HG03432 (cell line): Measurements from ENCODE around the gene BMERB1.

Source experiments
- ATAC-seq: cut with Tn5 transposase; IDR thresholded peaks from one replicate; pipeline ENCODE4 v1.9.1; 2021; ENCODE audit warnings: mild to moderate bottlenecking, moderate library complexity; ENCODE audit not compliant: unreplicated experiment

BMERB1 gene

DNA sequence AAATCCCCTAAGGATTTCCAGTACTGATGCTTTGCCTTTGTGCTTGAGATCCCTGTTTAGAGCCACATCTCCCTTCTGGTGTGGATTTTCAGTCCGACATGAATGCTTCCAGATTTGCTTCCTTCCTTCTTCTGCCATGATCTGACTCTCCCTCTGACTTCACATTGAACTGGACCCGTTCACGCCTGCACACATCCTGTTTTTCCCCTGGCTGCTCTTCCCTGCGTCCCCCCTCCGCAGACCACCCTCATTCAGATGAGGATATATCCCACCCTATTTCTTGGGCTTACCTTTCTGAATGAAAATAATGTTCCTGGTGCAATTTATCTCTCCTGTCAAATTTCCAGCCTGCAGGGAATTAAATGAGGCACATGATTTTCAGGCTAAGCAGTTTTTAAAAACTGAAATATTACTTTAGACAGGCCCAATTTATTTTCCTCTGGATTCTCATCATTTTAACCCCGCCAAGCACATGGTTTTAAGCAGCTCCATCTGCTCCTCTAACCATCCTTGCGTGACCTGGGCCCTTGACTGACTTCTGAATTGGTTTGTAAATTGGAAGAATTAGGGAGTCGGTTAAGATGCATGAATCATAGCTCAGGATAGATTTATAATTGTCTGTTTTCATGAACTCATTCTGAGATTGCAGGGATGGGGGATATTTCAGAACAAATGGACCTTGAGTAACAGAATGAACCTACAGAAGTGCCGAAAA, 59.2 kb downstream of the BMERB1 start:
- no peak for ATAC-seq

DNA sequence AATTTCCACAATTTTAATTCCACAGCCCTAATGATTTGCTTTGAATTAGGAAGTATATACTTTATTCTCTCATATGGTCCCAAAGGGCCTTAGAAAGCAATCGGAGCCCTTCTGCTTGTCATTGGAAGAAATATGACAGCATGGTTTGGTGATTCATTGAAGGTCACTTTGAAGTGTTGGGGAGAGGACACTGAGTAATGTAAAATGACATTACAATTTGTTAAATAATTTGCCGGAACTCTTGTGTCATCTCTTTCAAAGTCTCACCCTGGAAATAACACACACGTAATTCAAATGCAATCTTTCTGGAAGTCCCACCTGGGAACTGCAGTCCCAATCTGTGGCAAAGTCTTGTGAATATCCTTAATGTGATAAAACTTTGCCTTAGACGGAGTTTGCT, 59.8 kb downstream of the BMERB1 start:
- ATAC-seq, result no peak

DNA sequence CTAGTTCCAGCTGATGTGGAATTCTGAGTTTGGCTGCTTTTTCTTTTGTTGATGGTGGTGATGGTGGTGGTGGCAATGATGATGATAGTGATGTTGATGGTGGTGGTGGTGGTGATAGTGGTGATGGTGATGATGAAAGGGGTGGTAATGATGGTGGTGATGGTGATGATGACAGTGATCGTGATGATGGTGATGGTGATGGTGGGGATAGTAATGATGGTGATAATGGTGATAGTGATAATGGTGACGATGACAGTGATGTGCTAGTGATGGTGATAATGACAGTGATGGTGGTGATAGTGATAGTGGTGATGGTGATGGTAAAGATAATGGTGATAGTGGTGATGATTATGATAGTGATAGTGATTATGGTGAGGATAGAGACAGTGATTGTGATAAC, 61.5 kb downstream of the BMERB1 start:
- no peak for ATAC-seq

DNA sequence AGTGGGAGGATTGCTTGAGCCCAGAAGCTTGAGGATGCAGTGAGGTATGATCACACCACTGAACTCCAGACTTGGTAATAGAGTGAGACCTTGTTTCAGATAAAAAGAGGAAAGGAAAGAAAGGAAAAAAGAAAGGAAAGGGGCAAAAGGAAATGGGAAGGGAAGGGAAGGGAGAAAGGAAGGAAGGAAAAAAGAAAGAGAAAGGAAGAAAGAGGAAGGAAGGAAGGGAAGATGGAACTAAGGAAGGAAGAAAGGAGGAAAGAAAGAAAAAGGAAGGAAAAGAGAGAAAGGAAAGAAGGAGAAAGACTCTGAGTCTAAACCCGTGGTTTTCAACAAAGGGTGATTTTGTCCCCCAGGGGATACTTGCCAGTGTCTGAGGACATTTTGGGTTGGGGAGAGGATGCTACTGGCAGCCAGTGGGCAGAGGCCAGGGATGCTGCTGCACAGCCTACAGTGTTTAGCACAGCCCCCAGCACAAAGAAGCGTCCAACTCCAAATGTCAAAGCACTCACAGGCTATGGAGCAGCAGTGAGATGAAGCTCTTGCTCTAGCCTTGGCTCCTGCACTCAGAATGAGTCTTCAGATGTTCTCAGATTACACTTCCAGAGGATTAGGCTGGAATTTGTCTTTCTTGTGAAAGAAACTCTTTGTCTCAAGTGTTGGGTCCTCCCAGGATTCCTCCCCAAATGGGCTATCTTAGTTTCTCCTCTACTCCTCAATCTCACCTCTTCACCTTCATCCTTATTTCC, 64.2 kb downstream of the BMERB1 start:
- no peak for ATAC-seq

DNA sequence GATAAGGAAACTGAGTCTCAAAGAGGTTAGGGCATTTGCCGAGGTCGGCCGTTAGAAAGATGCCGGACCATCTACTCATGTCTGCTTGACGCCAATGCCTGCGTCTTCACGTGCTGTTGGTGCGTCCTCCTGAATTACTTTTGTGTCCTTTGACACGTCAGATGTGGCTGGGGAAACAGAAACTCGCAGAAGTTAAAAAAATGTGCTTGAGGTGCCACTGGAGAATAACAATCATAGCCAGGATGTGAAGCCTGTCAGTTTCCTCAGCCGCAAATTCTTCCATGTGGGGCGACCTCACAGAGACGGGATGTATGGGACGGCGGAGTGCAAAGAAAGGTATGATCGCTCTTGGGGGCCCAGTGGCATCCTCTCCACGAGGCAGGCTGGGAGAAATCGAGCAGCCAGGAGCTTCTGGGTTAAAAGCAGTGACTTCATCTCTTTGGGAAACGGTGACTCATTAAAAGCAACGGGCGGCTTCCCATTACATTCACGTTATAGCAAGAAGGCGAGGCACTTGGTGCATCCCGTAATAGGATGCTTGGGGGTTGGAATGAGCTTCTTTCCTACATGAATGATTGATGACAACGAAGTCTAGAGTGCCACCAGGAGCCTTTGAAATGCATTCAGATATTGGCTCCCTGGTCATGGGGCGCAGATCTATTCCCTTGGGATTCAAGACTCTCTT, 67.8 kb downstream of the BMERB1 start:
- no peak for ATAC-seq

DNA sequence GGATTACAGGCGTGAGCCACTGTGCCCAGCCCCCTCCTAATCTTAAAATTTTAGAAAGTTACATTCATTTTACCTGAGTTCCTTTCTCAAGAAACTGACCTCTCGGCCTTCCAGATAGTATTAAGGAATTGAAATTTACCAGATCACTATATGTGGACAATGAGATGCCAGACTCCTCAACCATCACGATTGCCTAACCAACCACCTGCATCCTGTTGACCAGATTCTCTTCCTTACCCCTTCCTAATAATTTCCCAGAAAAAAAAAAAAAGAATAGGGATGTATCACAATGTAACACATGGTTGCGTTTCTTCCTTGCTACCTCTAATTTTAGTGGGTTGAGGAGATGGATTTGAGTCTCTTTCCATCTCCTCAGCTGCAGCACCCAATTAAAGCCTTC, 72.1 kb downstream of the BMERB1 start:
- ATAC-seq, result no peak

DNA sequence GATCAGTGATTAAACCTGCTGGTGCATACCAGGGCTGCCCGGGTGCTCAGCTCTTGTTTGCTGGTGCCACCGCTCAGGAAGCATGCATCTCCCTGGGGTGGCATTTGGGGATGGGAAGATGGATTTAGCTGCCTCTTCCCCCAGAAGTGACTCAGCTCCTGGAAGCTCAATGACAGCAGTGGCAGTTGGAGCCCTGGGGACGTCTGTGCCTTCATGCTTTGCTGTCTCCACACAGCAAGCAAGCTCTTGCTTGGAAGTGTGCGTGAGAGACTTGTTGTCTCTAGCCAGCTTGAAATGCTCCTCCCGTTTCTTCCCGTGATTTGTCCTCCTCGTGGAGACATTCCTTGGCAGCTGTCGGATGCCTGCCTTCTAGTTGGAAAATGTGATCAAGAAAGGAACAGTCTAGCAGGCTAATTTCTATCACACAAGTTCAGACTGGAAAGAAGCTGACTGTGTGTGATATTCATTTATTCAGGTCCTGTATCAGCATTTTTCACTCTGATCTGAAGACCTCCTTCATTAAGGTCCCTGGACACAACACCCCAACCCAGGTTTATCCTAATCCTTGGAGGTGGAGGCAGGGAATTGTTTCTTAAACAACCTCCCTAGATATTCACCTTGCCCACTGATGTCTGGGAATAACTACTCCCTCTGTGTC, 73.0 kb downstream of the BMERB1 start:
- ATAC-seq, result no peak

DNA sequence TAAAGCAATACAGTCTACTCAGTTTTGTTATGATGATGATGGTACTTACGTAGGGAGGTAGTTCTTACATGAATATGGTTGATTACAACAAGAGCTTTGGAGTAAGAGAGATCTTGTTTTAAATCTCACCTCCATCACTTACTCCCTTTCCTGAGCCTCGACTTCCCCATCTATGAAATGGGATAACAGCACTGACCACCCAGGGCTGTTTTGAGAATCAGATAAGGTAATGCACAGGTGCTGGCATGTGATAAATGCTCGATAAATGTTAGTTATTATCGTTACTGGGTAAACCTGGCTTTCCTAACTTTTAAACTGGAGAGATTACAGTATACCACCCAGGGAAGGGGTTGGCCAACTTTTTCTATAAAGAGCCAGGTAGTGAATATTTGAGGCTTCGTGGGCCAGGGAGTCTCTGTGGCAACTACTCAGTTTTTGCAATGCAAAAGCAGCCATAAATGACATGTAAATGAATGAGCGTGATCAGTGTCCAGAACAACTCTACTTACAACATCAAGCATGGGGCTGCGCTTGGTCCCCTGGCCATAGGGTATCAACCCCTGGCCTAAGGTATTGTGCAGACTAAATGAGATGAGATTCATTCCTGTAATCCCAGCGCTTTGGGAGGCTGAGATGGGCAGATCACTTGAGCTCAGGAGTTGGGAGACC, 73.7 kb downstream of the BMERB1 start:
- ATAC-seq, result no peak

DNA sequence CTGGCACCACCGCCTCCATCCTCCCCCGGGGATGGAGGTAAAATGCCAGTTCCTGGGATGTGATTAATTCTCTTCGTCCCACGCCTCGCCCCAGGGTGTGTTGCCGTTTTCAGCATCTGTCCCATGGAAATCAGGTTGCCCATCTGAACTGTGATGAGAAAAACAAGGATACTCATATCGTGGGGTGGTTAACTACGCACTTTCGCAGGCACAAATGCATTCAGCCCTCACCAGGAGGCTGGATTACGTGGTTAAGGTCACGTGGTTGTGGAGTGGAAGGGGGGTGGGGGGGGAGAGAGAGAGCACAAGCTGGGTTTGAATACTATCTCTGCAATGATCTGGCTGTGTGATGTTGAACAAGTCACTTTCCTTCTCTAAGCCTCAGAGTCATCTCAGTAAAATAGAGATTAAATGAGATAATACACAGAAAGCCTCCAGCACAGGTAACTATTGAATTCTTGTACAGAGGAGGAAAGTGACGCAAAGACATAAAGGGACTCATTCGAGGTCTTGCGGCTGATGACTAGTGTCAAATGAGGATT, 74.7 kb downstream of the BMERB1 start:
- no peak for ATAC-seq

DNA sequence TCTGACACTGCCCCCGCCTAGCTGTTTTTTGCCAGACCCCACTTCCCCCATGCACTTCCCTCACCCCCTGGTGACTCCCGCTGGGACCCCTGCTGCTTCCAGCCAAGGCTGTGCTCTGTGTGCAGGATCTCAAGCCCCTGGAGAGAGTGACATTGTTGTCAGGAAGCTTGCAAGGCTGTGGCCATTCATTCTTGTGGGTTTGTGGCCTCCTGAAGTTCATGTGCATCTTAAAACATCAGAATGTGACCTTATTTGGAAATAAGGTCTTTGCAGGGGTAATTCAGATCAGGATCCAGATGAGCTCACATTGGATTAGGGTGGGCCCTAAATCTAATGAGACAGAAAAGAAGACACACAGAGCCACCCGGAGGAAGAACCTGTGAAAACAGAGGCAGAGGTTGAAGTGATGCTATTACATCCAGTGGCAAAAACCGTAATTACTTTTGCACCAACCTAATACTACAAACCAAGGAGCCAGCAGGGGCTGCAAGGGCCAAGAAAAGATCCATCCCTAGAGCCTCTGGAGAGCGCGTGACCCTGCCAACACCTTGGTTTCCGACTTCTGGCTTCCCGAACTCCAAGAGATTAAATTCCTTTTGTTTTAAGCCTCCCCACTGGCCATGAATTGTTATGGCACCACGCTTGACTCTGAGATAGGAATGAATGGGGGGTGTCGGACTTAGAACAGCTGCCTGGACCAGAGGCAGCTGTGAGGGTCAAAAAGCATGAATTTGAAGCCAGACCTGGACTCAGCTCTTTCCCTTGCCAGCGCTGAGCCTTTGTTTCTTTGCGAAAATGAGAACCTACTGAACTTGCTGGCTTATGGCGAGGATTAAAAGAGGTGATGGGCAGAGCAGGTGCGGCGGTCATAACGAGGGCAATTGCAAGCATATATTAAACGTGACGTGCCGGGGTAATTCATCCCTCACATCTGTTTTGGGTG, 75.5 kb downstream of the BMERB1 start:
- no peak for ATAC-seq

DNA sequence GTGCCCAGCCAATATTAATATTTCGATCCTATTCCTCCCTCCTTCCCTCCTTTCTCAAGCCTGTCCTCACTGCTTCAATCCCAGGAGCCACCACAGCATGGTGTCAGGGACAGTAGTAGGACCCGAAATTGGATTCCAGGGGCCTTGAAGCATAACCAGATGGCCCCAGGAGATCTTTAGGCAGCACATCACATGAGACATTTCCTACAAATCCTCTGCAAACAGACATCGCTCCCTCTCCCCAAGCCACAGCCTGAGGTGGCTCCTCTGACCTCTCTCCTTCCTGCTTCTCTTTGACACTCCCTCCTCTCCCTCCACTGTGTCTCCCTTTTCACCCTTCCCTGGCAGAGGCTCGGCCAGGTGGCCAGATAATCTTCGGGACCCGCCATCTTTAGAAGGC, 76.6 kb downstream of the BMERB1 start:
- no peak for ATAC-seq

DNA sequence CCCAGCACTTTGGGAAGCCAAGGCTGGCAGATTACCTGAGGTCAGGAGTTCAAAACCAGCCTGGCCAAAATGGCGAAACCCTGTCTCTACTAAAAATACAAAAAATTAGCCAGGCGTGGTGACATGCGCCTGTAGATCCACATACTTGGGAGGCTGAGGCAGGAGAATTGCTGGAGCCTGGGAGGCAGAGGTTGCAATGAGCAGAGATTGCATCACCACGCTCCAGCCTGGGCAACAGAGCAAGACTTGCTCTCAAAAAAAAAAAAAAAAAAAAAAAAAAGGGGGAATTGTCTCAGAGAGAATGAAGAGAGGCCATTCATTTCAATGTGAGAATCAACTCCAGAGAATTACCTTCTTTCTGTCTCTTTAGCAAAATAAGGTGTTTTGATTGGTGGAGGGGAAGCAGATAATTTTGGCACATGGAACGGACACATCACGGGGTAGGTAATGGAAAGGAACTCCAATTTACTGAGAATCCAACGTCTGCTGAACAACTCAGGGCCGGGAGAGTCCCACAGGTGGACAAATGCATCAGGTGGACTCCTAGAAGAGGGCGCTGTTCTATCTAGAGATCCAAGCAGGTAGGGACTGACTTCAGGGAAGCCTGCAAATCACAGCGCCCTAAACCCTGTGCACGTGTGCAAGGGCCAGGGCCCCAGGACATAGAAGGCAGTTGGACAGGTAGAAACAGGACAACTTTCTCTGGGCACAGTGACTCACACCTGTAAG, 77.5 kb downstream of the BMERB1 start:
- no peak for ATAC-seq

DNA sequence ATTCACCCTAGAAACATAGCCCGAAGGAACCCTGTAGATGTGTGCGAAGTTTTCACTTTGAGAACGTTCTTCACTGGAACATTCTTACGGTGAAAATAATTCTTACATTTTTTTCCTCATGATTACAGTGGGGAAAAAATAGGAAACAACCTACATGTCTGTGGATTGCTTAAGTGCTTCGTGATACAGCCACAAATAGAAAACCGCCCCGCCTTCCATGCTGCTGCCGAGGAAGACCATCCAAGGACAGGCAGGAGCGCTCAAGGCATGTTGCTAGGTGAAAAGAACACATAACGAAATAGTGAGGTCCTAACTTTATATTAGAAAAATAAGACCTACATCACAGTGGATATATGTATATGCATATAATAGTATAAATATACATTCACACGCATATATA, 78.8 kb downstream of the BMERB1 start:
- no peak for ATAC-seq

DNA sequence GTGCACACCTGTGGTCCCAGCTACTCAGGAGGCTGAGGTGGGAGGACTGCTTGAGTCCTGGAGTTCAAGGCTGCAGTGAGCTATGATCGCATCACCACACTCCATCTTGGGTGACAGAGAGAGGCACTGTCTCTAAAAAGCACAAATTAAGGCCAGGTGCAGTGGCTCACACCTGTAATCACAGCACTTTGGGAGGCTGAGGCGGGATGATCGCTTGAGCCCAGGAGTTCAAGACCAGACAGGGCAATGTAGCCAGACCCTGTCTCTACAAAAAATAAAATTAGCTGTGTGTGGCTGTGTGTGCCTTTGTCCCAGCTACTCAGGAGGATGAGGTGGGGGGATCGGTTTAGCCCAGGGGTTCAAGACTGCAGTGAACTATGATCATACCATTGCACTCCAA, 81.6 kb downstream of the BMERB1 start:
- no peak for ATAC-seq

DNA sequence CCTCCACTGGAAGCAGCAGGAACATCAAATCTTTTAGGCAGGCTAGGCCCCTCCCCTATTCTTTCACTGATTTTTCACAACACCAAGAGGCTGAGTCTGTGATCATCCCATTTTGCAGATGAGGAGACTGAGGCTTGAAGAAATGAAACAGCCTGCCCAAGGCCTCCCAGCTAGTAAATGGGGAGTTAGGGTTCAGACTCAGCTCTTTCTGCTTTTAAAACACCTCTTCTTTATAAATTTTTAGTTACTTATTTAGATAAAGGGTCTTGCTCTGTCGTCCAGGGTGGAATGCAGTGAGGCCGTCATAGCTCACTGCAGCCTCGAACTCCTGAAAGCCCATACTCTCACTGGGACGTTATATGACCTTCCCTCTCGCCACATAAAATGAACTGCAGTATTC, 82.2 kb downstream of the BMERB1 start:
- no peak for ATAC-seq

DNA sequence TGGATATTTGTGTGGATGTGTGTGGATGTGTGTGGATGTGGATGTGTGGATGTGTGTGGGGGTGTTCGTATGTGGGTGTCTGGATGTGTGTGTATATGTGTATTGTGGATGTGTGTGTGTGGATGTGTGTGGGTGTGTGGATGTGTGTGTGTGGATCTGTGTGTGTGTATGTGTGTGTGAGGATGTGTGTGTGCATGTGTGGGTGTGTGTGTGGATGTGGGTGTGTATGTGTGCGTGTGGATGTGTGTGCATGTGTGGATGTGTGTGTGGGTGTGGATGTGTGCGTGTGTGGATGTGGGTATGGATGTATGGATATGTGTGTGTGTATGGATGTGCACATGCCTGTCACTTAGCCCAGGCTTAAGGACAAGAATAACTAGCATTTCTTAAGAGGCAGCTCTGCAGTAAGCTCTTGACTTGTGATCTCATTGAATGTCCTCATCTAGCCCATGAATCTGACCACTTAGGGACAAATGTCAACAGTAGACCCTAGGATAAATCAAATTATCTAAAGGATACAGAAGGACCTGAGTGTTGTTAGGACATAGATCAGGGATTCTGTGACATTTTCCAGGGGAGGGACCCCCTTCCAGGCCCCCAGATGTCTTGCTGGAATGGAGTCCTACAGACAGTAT, 83.5 kb downstream of the BMERB1 start:
- no peak for ATAC-seq

DNA sequence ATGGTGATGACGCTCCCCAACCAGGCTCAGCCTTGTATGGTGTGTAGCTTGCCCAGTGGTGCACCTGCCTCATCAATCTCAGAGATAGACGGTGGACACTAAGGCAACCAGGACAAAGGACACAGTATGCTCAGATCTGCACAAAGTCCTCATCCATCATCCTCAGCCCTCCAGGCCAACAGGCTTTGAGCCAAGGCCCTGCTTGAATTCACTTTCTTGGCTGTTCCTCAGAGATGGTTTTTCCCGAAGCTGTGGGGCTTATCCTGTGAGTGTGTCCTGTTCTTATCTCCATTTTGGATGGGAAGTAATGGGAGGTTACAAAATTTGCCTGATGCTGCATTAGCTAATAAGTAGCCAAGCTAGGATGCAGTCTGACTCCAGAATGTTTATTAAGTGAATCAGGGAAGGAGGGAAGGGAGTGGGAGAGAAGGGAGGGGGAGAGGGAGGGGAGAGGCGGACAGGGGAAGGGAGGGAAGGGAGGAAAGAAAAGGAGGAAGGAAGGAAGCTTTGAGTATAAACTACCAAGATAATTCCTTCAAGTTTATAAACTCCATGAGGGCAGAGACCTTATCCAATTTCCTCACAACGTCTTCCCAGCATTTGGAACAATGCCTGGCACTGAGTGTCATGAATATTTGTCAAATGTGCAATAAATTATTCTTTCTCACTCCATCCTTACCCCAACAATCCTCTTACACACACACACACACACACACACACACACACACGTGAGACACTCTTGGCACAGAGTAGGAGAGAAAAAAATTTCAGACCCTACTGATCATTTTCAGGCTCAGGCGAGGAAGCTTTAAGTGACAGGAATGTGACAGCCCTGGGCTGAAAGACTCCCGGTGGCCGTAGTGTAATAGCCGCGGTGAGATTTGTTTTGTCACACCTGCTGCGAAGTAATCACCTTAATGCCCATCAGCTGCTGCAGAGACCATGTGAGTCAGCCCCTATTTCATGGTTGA, 84.3 kb downstream of the BMERB1 start:
- ATAC-seq, result no peak
